ENCODE data around the gene CTDP1.

DNA sequence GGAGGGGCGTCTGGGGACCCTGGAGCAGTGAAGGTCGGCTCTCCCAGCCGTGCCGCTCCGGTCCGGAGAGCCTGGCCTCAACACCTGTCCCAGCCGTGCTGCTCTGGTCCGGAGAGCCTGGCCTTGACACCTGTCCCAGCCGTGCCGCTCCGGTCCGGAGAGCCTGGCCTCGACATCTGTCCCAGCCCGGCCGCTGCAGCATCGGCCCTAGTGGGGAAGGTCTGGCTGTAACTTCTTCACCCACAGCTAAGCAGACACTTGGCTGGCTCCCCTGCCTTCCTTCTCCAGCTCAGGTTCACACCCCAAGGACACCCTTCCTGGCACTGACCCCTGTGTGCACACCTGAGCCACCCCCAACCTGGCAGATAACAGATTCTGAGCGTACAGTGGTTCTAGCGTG lies 122.7 kb downstream of the CTDP1 start:
- no peak for TF ChIP-seq FOXA1 (IDR thresholded peaks at IDR 0.05)
- TF ChIP-seq, protein P1, sequence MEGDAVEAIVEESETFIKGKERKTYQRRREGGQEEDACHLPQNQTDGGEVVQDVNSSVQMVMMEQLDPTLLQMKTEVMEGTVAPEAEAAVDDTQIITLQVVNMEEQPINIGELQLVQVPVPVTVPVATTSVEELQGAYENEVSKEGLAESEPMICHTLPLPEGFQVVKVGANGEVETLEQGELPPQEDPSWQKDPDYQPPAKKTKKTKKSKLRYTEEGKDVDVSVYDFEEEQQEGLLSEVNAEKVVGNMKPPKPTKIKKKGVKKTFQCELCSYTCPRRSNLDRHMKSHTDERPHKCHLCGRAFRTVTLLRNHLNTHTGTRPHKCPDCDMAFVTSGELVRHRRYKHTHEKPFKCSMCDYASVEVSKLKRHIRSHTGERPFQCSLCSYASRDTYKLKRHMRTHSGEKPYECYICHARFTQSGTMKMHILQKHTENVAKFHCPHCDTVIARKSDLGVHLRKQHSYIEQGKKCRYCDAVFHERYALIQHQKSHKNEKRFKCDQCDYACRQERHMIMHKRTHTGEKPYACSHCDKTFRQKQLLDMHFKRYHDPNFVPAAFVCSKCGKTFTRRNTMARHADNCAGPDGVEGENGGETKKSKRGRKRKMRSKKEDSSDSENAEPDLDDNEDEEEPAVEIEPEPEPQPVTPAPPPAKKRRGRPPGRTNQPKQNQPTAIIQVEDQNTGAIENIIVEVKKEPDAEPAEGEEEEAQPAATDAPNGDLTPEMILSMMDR (IDR thresholded peaks at IDR 0.05; ENCODE audit: low read depth, low read length, missing input control): no peak
- no peak for TF ChIP-seq RAD21 (IDR thresholded peaks at IDR 0.05)
- TF ChIP-seq GABPA (IDR thresholded peaks at IDR 0.05 in 1 of 2, conservative IDR thresholded peaks at IDR 0.05 in 1 of 2): no peak

Measured in liver (tissue), 3 donors.